Epithelial cell of proximal tubule (primary cell): ENCODE results near the gene TBC1D17. TPM values are rescaled to one million over a fixed set of nuclear protein-coding genes. Genes with fewer than 3 reads are reported as not detected.

Experiments
- DNase-seq: peaks from one replicate; pipeline ENCODE4 v3.0.0-alpha.2; 2011; ENCODE audit warnings: low read depth
- H3K4me3 ChIP-seq: 2 replicates; pipeline ENCODE4 v1.5.1; 2011; ENCODE audit warnings: low read depth, mild to moderate bottlenecking, low read length
- total RNA-seq: library from RNA; depleted of rRNA; stranded (reverse); fragments of >200 nt; gene quantifications from 2 replicates; pipeline ENCODE4 v1.2.3, GENCODE V29; 2015
- TF ChIP-seq, protein P1 (sequence below): conservative IDR thresholded peaks from 2 replicates; pipeline ENCODE4 v1.5.1; 2012; ENCODE audit warnings: low read depth, mild to moderate bottlenecking, low read length

TBC1D17 gene
- total RNA-seq, 1 donor from 2014 or later, result 11.9 TPM

DNA sequence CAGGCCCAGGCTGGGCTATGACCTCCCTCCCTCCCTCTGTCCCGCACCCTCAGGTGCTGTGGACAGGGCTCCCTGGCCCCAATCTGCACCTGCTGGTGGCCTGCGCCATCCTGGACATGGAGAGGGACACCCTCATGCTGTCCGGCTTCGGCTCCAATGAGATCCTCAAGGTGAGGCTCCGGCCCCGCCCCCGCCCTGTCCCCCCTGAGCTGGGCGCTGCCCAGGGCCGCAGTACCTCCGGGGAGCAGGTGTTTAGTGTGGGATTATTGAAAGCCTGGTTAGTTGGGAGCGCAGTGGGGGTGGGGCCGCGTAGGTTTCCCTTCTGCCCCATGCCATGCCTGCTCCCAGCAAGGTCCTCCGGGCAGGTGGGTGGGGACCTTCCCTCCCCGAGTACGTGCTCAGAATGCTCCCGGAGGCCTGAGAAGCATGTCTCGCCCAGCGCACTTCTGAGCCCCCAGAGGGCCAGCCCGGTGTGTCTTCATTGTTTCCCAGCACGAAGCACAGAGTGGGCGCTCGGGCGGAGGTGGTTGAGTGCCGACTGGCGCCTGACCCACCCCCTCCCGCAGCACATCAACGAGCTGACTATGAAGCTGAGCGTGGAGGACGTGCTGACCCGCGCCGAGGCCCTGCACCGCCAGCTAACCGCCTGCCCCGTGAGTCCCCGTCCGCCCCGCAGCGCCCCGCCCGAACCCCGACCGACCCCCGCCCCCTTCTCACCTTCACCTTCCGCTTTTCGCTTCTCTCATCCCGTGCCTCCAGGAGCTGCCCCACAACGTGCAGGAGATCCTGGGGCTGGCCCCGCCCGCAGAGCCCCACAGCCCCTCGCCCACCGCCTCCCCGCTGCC is 10.4 kb downstream of the TBC1D17 start:
- no peak overlapping the region for H3K4me3 ChIP-seq
- no peak for DNase-seq
- TF ChIP-seq, protein P1, sequence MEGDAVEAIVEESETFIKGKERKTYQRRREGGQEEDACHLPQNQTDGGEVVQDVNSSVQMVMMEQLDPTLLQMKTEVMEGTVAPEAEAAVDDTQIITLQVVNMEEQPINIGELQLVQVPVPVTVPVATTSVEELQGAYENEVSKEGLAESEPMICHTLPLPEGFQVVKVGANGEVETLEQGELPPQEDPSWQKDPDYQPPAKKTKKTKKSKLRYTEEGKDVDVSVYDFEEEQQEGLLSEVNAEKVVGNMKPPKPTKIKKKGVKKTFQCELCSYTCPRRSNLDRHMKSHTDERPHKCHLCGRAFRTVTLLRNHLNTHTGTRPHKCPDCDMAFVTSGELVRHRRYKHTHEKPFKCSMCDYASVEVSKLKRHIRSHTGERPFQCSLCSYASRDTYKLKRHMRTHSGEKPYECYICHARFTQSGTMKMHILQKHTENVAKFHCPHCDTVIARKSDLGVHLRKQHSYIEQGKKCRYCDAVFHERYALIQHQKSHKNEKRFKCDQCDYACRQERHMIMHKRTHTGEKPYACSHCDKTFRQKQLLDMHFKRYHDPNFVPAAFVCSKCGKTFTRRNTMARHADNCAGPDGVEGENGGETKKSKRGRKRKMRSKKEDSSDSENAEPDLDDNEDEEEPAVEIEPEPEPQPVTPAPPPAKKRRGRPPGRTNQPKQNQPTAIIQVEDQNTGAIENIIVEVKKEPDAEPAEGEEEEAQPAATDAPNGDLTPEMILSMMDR, result no peak

DNA sequence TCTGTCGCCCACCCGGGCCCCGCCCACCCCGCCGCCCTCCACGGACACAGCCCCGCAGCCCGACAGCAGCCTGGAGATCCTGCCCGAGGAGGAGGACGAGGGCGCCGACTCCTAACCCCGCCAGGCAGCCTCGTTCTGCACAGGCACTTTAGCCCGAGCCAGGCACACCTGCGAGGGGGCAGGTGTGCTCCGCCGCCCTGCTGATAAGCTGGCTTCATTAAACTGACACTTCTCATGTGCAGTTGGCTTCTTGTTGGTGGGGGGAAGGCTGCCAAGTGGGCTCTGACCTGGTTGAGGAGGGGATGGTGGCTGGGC is 11.0 kb downstream of the TBC1D17 start:
- TF ChIP-seq, protein P1, result no peak
- H3K4me3 ChIP-seq, result no peak overlapping the region
- DNase-seq, result no peak

DNA sequence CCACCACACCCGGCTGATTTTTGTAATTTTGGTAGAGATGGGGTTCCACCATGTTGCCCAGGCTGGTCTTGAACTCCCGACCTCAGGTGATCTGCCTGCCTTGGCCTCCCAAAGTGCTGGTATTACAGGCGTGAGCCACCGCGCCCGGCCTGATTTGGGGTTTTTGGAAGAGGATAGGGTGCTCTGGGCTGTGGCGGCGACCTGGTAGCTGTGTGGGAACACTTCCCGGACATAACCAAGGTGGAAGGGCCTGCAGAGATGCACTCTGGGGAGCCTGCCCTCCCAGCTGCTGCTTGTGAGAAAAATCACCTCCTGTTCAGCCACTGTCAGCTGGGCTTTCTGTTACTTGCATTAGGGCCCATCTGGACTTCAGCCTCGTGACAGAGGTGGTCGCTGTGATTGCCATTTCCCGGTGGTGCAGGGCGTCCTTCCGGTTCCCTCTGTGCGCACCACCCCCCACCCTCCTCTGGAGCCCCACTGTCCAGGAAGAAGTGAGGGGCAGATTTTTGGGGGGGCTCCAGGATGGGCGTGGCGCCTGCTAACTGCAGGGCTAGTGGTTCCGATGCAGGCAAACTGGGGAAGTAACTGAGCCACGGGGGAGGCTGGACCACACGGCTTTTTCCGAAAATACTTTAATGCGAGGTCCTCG is 11.7 kb downstream of the TBC1D17 start:
- no peak overlapping the region for H3K4me3 ChIP-seq
- DNase-seq, result no peak
- TF ChIP-seq, protein P1, result no peak

DNA sequence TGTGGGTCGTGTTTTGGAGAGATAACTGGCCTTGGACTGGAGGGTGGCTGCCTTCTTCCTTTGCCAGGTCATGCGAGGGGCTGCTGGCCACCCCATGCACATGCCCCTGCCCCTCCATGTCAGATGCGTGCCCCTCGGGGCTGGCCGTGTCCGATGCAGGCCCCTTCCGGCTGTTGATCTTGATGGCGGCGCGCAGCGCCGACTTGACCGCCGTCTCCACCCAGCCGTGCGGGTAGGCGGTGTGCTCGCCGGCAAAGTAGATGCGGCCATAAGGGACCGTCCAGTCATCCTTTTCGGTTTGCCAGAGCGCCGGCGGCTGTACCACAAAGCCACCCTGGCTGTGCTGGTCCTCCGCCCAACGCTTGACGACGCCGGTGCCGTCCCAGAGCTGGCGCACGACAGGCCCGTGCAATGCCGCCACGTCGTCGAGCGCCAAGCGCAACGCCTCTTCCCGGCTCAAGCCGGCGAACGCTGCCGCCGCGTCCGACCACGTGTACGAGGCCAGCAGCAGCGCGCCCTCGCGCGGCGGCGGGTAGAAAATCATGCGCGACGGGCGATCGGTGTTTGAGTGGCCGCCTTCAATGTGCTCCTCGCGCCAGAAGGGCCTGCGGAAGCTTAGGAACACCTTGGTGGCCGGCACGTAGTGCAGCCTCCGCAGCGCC is 12.3 kb downstream of the TBC1D17 start:
- DNase-seq, result no peak
- H3K4me3 ChIP-seq, result peak overlapping the region; percentile 30
- TF ChIP-seq, protein P1, result peak; percentile 55

DNA sequence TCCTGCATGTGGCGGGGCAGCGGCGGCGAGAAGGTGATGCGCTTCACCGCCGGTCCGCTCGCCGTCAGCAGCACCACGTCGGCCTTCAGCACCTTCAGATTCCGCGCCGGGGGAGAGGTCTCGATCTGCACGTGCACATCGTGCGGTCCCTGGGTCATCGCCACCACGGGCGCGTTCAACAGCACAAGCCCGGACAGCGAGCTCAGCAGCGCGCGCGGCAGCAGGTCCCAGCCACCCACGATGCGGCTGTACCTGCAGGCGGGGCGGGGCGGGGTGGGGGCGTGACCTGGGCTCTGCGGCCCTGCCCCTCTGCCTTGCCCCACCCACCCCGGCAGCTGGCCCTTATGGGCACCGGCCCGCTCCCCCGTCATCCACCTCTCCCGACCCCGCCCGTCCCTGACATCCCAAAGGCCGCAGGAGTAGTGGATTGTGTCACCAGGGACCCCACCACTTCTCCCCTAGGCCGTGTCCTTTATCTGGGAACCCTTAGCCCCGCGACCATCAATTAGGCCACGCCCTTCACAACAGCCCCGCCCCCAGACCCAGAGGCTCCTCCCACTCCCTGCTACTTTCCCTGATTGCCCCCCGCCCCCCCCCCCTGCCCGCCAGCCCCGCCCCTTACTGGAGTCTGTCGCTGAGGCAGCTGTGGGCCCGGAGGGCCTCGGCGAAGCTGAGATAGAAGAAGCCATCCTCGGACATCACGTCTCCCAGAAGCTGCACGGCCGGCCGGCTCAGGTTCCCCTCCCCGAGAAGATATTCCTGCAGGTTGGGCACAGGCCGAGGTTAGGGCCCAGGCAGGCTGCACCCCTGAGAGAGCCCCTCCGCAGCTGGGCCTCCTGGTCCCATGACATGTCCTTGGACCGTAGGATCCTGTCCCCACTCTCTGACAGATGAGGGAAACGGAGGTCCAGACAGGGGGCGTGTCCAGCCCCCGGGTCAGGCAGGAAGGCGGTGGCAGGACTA is 13.1 kb downstream of the TBC1D17 start:
- TF ChIP-seq, protein P1, result peak; percentile 25
- H3K4me3 ChIP-seq, result peak overlapping the region; percentile 30
- DNase-seq, result no peak

DNA sequence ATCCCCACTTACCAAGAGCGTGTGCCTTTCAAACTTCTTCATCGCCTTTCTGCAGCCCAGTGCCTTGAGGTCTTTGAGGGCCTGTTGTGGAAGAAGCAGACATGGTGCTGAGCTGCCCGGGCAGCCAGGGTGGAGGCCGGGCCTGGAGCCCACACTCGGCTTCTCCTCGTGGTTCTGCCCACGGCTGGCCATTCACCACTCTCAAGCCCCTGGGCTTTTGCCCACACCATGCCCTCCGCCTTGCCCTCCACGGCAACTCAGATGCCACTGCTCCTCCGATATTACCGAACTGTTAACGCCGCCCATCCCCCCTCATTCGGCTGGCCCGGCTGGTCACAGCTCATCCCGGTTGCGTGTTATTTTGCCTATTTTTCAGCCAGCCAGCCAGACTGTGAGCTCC is 13.9 kb downstream of the TBC1D17 start:
- TF ChIP-seq, protein P1, result no peak
- no peak for DNase-seq
- H3K4me3 ChIP-seq, result no peak overlapping the region
